ENCODE data around the gene UBASH3B.
"Not testable (repeated sequence)": the region's sequence is repeated elsewhere in the genome, so short reads cannot be mapped to it uniquely, and the experiment has no call there.

The UBASH3B gene

DNA sequence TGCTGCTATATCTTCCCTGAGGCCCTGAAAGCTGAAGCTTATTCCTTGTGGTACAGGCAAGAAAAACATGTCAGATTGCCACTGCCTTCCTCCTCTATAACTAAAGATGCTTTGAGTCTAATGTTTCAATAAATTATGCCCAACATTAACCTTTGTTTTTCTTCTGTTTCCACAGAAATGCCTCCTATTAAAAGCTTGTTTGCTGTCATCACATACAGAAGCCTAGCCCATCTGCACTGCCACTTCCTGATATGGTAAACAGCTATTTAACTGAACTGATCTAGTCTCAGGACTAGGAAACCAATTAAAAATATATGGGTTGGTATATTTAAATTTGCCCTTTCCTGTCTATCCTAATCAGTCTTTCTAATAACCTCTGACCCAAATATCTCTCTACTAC, 165.6 kb downstream of the UBASH3B start:
- no peak overlapping the region for H3K27ac ChIP-seq
- TF ChIP-seq ZFX (IDR thresholded peaks at IDR 0.05; ENCODE audit: borderline replicate concordance), result no peak
- TF ChIP-seq, protein P1, sequence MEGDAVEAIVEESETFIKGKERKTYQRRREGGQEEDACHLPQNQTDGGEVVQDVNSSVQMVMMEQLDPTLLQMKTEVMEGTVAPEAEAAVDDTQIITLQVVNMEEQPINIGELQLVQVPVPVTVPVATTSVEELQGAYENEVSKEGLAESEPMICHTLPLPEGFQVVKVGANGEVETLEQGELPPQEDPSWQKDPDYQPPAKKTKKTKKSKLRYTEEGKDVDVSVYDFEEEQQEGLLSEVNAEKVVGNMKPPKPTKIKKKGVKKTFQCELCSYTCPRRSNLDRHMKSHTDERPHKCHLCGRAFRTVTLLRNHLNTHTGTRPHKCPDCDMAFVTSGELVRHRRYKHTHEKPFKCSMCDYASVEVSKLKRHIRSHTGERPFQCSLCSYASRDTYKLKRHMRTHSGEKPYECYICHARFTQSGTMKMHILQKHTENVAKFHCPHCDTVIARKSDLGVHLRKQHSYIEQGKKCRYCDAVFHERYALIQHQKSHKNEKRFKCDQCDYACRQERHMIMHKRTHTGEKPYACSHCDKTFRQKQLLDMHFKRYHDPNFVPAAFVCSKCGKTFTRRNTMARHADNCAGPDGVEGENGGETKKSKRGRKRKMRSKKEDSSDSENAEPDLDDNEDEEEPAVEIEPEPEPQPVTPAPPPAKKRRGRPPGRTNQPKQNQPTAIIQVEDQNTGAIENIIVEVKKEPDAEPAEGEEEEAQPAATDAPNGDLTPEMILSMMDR (IDR thresholded peaks at IDR 0.05), result no peak

DNA sequence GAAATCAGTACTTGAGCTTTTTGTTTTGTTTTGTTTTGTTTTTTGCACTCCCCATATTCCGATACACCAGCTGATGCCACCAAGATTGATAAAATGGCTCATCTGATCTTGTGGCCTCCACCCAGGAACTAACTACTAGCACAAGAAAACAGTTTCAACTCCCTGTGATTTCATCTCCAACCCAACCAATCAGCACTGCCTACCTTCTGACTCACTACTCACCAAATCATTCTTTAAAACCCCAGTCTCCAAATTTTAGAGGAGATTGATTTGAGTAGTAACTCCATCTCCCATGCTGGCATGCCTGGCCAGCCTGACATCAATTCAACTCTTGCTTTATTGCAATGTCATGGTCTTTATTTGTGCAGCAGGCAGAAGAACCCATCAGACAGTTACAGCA, 166.7 kb downstream of the UBASH3B start:
- TF ChIP-seq, protein P1 (IDR thresholded peaks at IDR 0.05), result no peak
- no peak for TF ChIP-seq ZFX (IDR thresholded peaks at IDR 0.05; ENCODE audit: borderline replicate concordance)
- H3K27ac ChIP-seq, result no peak overlapping the region

- H3K27ac ChIP-seq, result no peak overlapping the region
- TF ChIP-seq ZFX (IDR thresholded peaks at IDR 0.05; ENCODE audit: borderline replicate concordance), result no peak
- TF ChIP-seq, protein P1 (IDR thresholded peaks at IDR 0.05), result no peak
Observed at GRCh38 chr11:122823564-122823963, 168.0 kb downstream of the UBASH3B start.

GRCh38 chr11:122829371-122829770, 173.8 kb downstream of the UBASH3B start:
- H3K27ac ChIP-seq, result not testable (repeated sequence)

- H3K27ac ChIP-seq, result not testable (repeated sequence)
Observed at GRCh38 chr11:122832297-122832696, 176.8 kb downstream of the UBASH3B start.

DNA sequence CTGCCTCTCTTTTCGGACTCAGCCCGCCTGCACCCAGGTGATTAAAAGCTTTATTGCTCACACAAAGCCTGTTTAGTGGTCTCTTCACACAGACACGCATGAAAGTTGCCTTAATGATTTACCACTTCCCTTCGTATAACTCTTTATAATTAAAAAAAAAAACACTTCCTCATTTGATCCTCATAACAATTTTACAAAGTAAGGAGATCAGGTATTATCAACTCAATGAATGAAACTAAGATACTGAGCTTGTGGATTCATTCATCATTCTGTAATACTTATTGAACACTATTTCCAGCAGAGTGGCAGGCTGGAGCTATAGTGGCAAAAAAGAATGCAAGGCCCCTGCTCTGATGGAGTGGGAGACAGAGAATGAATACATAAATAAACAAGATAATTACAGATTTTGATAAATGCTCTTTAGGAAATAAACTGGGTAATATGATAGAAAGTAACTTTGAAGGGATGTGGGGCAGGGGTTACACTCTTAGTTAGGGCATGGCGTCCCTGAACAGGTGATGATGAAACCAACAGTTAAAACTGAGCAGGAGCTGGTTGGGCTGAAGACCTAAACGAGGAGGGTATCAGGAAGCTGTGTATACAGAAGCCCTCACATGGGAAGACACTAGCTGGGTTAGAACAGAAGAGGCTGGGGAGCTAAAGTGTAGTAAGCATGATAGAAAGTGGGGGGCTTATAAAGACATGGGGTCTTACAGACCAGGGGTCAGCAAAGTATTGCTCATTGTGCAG, 177.4 kb downstream of the UBASH3B start:
- H3K27ac ChIP-seq, result no peak overlapping the region
- TF ChIP-seq, protein P1 (IDR thresholded peaks at IDR 0.05), result no peak
- no peak for TF ChIP-seq ZFX (IDR thresholded peaks at IDR 0.05; ENCODE audit: borderline replicate concordance)

GRCh38 chr11:122833846-122834464, 178.4 kb downstream of the UBASH3B start:
- TF ChIP-seq, protein P1 (IDR thresholded peaks at IDR 0.05), result no peak
- TF ChIP-seq ZFX (IDR thresholded peaks at IDR 0.05; ENCODE audit: borderline replicate concordance), result no peak
- no peak overlapping the region for H3K27ac ChIP-seq

DNA sequence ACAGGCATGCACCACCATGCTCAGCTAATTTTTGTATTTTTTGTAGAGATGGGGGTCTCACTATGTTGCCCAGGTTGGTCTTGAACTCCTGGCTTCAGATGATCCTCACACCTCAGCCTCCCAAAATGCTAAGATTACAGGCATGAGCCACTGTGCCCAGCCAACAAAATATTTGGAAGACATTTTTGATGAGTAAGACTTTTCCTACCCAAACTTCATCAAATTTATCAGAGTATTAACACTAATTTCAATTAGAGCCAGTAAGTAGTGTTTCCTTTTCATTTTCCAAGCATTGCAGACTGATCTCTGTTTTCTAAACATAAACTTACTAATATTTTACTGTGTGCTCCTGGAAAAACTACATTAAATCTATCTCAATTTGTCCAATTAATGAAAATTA, 181.4 kb downstream of the UBASH3B start:
- no peak for TF ChIP-seq ZFX (IDR thresholded peaks at IDR 0.05; ENCODE audit: borderline replicate concordance)
- TF ChIP-seq, protein P1 (IDR thresholded peaks at IDR 0.05), result no peak

More for the DNA sequence above, 181.4 kb downstream of the UBASH3B start:
- no peak overlapping the region for H3K27ac ChIP-seq
